A375 (cell line): Measurements from ENCODE around the gene RRP12. TPM values are rescaled to one million over a fixed set of nuclear protein-coding genes. Genes with fewer than 3 reads are reported as not detected.

Experiments
- small RNA-seq: library from RNA; depleted of rRNA; stranded (forward); fragments of <200 nt; gene quantifications from one replicate; pipeline ENCODE3, GENCODE V24; 2014
- total RNA-seq: library from RNA; depleted of rRNA; stranded (reverse); fragments of >200 nt; shearing (Covaris generic); gene quantifications from 2 replicates; pipeline ENCODE4 v1.2.3, GENCODE V29; 2014; rRNA removed

RRP12 gene, protein sequence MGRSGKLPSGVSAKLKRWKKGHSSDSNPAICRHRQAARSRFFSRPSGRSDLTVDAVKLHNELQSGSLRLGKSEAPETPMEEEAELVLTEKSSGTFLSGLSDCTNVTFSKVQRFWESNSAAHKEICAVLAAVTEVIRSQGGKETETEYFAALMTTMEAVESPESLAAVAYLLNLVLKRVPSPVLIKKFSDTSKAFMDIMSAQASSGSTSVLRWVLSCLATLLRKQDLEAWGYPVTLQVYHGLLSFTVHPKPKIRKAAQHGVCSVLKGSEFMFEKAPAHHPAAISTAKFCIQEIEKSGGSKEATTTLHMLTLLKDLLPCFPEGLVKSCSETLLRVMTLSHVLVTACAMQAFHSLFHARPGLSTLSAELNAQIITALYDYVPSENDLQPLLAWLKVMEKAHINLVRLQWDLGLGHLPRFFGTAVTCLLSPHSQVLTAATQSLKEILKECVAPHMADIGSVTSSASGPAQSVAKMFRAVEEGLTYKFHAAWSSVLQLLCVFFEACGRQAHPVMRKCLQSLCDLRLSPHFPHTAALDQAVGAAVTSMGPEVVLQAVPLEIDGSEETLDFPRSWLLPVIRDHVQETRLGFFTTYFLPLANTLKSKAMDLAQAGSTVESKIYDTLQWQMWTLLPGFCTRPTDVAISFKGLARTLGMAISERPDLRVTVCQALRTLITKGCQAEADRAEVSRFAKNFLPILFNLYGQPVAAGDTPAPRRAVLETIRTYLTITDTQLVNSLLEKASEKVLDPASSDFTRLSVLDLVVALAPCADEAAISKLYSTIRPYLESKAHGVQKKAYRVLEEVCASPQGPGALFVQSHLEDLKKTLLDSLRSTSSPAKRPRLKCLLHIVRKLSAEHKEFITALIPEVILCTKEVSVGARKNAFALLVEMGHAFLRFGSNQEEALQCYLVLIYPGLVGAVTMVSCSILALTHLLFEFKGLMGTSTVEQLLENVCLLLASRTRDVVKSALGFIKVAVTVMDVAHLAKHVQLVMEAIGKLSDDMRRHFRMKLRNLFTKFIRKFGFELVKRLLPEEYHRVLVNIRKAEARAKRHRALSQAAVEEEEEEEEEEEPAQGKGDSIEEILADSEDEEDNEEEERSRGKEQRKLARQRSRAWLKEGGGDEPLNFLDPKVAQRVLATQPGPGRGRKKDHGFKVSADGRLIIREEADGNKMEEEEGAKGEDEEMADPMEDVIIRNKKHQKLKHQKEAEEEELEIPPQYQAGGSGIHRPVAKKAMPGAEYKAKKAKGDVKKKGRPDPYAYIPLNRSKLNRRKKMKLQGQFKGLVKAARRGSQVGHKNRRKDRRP (N-terminal part only)
- total RNA-seq, result 130 and 131 TPM in 2 replicates

DNA sequence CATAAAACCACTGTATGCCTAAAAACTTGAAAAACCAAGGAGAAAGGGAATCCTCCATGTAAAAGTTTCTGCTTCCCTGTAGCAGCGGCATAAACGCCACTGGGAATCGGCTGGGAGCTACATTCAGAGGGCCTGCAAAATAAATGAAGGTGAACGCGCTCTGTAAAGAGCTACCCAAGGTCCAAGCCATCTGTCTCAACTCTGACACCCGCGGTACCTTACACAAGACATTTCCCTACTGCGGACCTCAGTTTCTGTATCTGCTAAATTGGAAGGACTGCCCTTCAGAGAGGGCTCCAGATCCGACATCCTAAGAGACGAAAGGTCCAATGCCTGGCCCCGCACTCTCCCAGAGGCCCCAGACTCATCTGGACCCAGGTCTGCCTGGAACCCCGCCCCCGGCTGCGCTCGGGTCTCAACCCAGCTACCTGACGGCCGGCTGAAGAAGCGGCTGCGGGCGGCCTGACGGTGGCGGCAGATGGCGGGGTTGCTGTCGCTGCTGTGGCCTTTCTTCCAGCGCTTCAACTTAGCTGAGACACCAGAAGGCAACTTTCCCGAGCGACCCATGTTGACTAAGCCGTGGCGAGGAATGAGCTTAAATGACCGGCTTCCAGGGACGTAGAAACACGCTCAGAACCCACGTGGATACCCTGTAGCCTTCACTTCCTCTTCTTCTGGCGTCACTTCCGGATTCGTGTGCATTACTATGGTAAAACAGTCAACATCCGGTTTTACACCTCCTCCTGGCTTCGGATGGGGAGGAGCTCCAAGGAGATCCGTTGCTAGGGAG is at the start of gene RRP12:
Gene RRP12, minus strand, starts transcription at position 676 of the 790 bp plus-strand sequence. Its CDS starts 109 bp downstream, at position 567.

DNA sequence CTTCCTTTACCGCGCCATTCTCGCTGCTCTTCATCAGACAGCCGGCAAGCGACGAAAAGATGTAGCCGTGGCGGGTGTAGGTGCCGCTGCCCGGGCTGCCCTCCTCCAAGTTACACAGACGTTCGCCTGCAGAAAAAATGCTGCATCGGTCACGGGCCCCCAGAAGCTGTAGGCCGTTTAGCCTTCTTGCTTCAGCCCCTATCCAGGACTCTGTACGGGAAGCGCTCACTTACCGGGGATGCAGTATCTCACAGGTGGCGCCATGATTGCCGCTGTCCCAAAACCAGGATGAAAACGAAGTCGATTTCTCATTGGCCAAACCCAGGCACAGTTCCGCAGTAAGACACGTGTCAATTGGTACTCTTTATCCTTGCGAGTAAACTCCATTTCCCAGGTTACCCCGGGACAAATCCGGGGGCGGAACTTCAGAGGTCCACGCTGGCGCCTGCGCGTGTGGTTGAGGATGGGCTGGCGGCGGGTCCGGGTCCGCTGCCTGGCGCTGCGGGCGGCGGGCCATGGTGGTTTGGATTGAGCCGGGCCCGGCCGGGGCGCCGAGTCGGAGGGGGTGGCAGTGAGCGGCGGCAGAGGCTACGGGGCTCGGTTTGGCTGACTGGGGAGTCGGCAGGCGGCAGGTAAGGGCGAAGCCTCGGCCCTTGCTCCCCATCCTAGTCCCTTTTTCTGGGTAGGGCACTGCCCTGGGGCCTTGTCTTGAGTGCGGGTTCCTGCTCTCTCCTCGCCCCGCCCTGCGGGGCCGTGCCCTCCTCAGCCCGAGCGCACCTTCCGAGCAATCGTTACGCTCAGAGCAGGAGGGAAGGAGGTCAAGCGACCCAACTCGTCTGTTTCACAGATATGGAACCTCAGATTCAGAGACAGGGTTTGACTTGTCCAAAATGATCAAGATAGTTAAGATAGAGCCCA is 44.8 kb upstream of the RRP12 start, which contains the start of the genes EXOSC1 and ZDHHC16:
Gene EXOSC1, minus strand, starts transcription at position 285 of the 918 bp plus-strand sequence. Its CDS starts 21 bp downstream, at position 264.
Gene ZDHHC16, plus strand, starts transcription at position 454 of the 918 bp plus-strand sequence. CDS start 5,501 bp downstream, outside the sequence.

DNA sequence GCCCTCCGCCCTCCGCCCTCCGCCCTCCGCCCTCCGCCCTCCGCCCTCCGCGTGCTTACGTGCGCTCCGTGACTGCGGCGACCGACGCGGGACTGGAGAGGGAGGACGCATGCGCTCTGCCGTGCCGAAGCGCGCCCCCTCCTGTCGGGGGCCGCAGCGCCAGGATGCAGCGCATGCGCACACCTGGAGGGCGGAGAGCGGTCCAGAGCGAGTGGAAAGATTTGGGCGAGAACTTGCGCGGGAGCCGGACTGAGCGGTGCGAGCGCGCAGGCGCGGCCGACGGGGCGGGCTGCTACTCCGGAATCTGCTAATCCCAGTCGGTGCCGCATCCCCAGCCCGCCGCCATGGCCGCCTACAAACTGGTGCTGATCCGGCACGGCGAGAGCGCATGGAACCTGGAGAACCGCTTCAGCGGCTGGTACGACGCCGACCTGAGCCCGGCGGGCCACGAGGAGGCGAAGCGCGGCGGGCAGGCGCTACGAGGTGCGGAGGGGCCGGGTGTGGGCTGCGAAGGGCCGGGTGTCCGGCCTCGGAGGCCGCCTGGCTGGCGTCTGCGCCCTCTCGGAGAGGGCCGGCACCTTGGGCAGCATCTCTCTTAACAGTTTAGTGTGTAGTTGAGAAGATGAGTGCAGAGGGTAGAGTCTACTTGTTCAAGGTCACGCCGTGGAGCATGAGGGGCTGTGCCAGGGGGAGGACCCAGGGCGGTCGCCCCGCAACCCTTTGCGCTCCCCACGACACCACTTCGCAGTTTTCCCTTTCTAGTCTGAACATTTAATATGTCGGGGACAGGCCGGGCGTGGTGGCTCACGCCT is 25.0 kb upstream of the RRP12 start, which contains the start of gene PGAM1:
Gene PGAM1, plus strand, starts transcription at position 228 of the 812 bp plus-strand sequence. Its CDS starts 117 bp downstream, at position 345.

DNA sequence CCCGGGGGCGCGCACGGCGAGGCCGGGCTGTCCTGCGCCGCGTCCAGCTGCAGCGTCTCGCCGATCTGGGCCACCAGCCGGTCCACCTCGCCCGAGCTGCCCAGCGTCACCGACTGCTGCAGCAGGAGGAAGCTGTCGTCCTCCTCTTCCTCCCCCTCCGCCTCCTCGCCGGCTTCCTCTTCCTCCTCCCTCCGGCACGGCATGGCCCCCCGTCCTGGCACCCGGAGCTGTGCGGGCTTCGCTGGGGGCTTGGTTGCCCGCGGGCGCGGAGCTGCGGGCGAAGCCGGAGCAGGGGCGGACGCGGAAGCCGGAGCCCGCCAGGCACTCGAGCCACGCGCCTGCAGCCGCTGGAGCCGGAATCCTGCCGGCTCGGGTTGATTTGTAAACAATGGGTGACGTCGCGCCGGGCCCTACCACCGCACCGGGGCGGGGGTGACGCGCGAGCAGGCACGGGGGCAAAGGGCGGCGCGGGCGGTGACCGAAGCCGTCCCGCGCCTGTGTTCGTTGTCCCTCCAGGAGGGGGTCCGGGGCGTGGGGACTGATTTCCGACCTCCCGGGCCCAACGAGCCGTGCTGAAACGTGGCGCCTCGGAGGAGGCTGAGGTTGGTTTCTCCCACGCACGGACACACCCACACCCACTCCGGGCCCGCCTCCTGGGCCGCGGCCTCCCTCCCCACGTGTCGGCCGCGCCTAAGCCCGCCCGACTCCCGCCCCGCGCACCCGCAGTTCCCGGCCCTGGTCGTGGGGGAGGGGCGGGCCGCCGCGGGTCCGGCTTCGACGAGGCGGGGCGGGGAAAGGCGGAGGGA is 66.6 kb downstream of the RRP12 start, which contains the start of gene FRAT2:
Gene FRAT2, minus strand, starts transcription at position 360 of the 806 bp plus-strand sequence. Its CDS starts 157 bp downstream, at position 203.

DNA sequence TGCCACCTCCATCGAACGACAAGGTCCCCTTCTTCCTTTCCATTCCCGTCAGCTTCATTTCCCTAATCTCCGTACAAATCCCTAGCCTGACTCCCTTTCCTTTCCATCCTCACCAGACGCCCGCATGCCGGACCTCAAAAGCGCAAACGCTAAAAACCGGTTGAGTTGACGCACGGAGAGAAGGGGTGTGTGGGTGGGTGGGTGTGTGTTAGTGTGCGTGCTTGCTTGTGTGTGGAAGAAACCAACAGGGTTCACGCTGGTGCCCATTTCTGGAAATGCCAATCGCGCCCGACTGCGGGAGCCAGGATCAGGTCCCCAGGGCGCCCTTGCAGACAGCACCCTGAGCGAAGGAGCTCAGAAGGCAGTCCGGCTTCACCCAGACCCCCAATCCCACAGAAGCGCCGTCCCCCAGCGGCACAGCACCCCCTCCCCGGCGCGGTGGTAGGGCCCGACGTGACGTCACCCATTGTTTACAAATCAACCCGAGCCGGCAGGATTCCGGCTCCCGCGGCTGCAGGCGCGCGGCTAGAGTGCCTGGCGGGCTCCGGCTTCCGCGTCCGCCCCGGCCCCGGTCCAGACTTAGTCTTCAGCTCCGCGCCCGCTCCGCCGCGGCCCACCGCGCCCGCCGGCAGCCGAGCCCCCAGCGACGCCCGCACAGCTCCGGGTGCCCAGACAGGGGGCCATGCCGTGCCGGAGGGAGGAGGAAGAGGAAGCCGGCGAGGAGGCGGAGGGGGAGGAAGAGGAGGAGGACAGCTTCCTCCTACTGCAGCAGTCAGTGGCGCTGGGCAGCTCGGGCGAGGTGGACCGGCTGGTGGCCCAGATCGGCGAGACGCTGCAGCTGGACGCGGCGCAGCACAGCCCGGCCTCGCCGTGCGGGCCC is 82.1 kb downstream of the RRP12 start, which contains the start of gene FRAT1:
Gene FRAT1, plus strand, starts transcription at position 500 of the 880 bp plus-strand sequence. Its CDS starts 183 bp downstream, at position 683.

Small RNA genes within 50 kb of the gene (small RNA-seq; reads per million reads assigned to genes)
- gene RF00019, result not detected

Other genes with a start within 250 kb of the RRP12 start
- 0.03 TPM in 1 of 2 replicates, not detected in the other for gene SLIT1, start 215.4 kb downstream of the RRP12 start, total RNA-seq
- 11.8 and 11.9 TPM in 2 replicates for gene ARHGAP19, start 108.7 kb downstream of the RRP12 start, total RNA-seq
- gene FRAT1, start 82.1 kb downstream of the RRP12 start, total RNA-seq, result 4.5 and 5.4 TPM in 2 replicates
- 21.3 and 21.7 TPM in 2 replicates for gene FRAT2, start 66.6 kb downstream of the RRP12 start, total RNA-seq
- gene PGAM1, start 24.9 kb upstream of the RRP12 start, total RNA-seq, result 385 and 387 TPM in 2 replicates
- gene EXOSC1, start 44.7 kb upstream of the RRP12 start, total RNA-seq, result 49.7 and 58.5 TPM in 2 replicates
- gene ZDHHC16, start 44.8 kb upstream of the RRP12 start, total RNA-seq, result 35.8 and 46.0 TPM in 2 replicates
- gene MMS19, start 97.1 kb upstream of the RRP12 start, total RNA-seq, result 83.7 and 120 TPM in 2 replicates
- 16.2 and 24.7 TPM in 2 replicates for gene UBTD1, start 97.6 kb upstream of the RRP12 start, total RNA-seq
- gene ANKRD2, start 171.4 kb upstream of the RRP12 start, total RNA-seq, result 0.37 and 0.57 TPM in 2 replicates
- 1.7 and 1.9 TPM in 2 replicates for gene HOGA1, start 183.0 kb upstream of the RRP12 start, total RNA-seq
- gene C10orf62, start 188.4 kb upstream of the RRP12 start, total RNA-seq, result 0.15 and 0.56 TPM in 2 replicates
- 15.1 and 15.9 TPM in 2 replicates for gene MORN4, start 232.2 kb upstream of the RRP12 start, total RNA-seq
- gene PI4K2A, start 239.3 kb upstream of the RRP12 start, total RNA-seq, result 21.3 and 22.8 TPM in 2 replicates